Measurements from ENCODE around the gene TRIM28. TPM values are rescaled to one million over a fixed set of nuclear protein-coding genes. Genes with fewer than 3 reads are reported as not detected.

The TRIM28 gene
- total RNA-seq, 1 donor from 2014 or later, result 286 TPM

- DNase-seq (ENCODE audit: low spot score), result no peak
Observed at GRCh38 chr19:58548859-58549663, 5.2 kb downstream of the TRIM28 start.

- no peak for DNase-seq (ENCODE audit: low spot score)
Observed at GRCh38 chr19:58549664-58550361, 5.9 kb downstream of the TRIM28 start.

- no peak for DNase-seq (ENCODE audit: low spot score)
Observed at GRCh38 chr19:58550362-58551122, 6.7 kb downstream of the TRIM28 start.

- no peak for DNase-seq (ENCODE audit: low spot score)
Observed at GRCh38 chr19:58551123-58551497, 7.2 kb downstream of the TRIM28 start.

- DNase-seq (ENCODE audit: low spot score), result no peak
Observed at GRCh38 chr19:58551577-58552471, 8.0 kb downstream of the TRIM28 start.

- DNase-seq (ENCODE audit: low spot score), result no peak
Observed at GRCh38 chr19:58552655-58553054, 8.8 kb downstream of the TRIM28 start.

- no peak for DNase-seq (ENCODE audit: low spot score)
Observed at GRCh38 chr19:58553799-58554493, 10.1 kb downstream of the TRIM28 start.

GRCh38 chr19:58554494-58555368, 10.9 kb downstream of the TRIM28 start, which contains the start of gene CHMP2A:
Gene CHMP2A (minus strand): TSS chr19:58555105. CDS start chr19:58554212, 893 bp downstream.
- peak; percentile 99 for DNase-seq (ENCODE audit: low spot score)

GRCh38 chr19:58555369-58555885, 11.6 kb downstream of the TRIM28 start:
- DNase-seq (ENCODE audit: low spot score), result no peak

- no peak for DNase-seq (ENCODE audit: low spot score)
Observed at GRCh38 chr19:58555920-58556621, 12.2 kb downstream of the TRIM28 start.

GRCh38 chr19:58556622-58557220, 12.9 kb downstream of the TRIM28 start:
- DNase-seq (ENCODE audit: low spot score), result no peak

- DNase-seq (ENCODE audit: low spot score), result no peak
Observed at GRCh38 chr19:58557221-58558065, 13.6 kb downstream of the TRIM28 start.

- peak; percentile 39 for DNase-seq (ENCODE audit: low spot score)
Observed at GRCh38 chr19:58558066-58558622, 14.3 kb downstream of the TRIM28 start, which contains the start of gene UBE2M. Gene UBE2M (minus strand): TSS chr19:58558611. CDS start chr19:58558381, 230 bp downstream.

GRCh38 chr19:58558623-58559274, 14.9 kb downstream of the TRIM28 start:
- DNase-seq (ENCODE audit: low spot score), result peak; percentile 100

- DNase-seq (ENCODE audit: low spot score), result peak; percentile 89
Observed at GRCh38 chr19:58559275-58560006, 15.6 kb downstream of the TRIM28 start.

Data from mucosa of gallbladder (tissue), 1 donor.